ENCODE measurements around the gene CKB. TPM values are rescaled to one million over a fixed set of nuclear protein-coding genes. Genes with fewer than 3 reads are reported as not detected.

CKB gene
- total RNA-seq, 2 experiments from 2014 or later = 0.82 to 3.0 TPM

GRCh38 chr14:103523575-103523954 is 935 bp upstream of the CKB start:
- CTCF ChIA-PET (ENCODE audit: unreplicated experiment) = no interaction called here

GRCh38 chr14:103521951-103522563 is 573 bp downstream of the CKB start:
- TF ChIP-seq EZH2phosphoT487 (IDR thresholded peaks at IDR 0.05; ENCODE audit: borderline replicate concordance, low read depth, low read length) (no peak), CTCF (conservative IDR thresholded peaks at IDR 0.05; ENCODE audit: low read length) (no peak)

More at GRCh38 chr14:103523575-103523954, 935 bp upstream of the CKB start:
- Histone ChIP-seq H3K4me1 (ENCODE audit: insufficient read depth, low read length, poor library complexity, severe bottlenecking) (peaks cover 33% of the 10 kb centered on the region), H3K9me3 (ENCODE audit: low read length) (no peaks in the 10 kb centered on the region), H4K20me1 (ENCODE audit: insufficient read depth, low read length) (no peaks in the 10 kb centered on the region; the same call in 1 of the 2 replicates), H3K36me3 (ENCODE audit: insufficient read depth, low read length) (no peaks in the 10 kb centered on the region), H3K4me3 (ENCODE audit: low read depth, low read length, poor library complexity, severe bottlenecking) (no peak overlapping the region), H3K4me2 (ENCODE audit: low read length) (no peak overlapping the region), H3K79me2 (ENCODE audit: insufficient read depth, low read depth, low read length) (peaks cover 2% of the 10 kb centered on the region; the same call in 1 of the 2 replicates), H3K9me2 (ENCODE audit: insufficient read depth, low read length) (no peaks in the 10 kb centered on the region), H3K27ac (ENCODE audit: low read depth, low read length, poor library complexity, severe bottlenecking) (no peak overlapping the region), H2AFZ (ENCODE audit: low read length) (no peak overlapping the region)
- intact Hi-C loops (cut with micrococcal nuclease; ENCODE audit: unreplicated experiment) = no loop called here
- DNase-seq (ENCODE audit: low spot score) = no peak
- TF ChIP-seq EZH2phosphoT487 (IDR thresholded peaks at IDR 0.05; ENCODE audit: borderline replicate concordance, low read depth, low read length) (no peak), CTCF (conservative IDR thresholded peaks at IDR 0.05; ENCODE audit: low read length) (no peak)
- POLR2A ChIA-PET = no interaction called here
- BruUV-seq (replicated peaks) = no TSS peak

GRCh38 chr14:103521438-103521950 is 1.1 kb downstream of the CKB start:
- intact Hi-C loops (cut with micrococcal nuclease; ENCODE audit: unreplicated experiment) = no loop called here
- peaks cover 17% of the 10 kb centered on the region for H3K4me1 ChIP-seq (ENCODE audit: insufficient read depth, low read length, poor library complexity, severe bottlenecking)
- H2AFZ ChIP-seq (ENCODE audit: low read length) = no peak overlapping the region
- no peaks in the 10 kb centered on the region for H3K9me3 ChIP-seq (ENCODE audit: low read length)
- no peaks in the 10 kb centered on the region for H3K36me3 ChIP-seq (ENCODE audit: insufficient read depth, low read length)
- H3K9me2 ChIP-seq (ENCODE audit: insufficient read depth, low read length) = no peaks in the 10 kb centered on the region
- no peak for DNase-seq (ENCODE audit: low spot score)
- H3K27ac ChIP-seq (ENCODE audit: low read depth, low read length, poor library complexity, severe bottlenecking) = no peak overlapping the region
- ChIA-PET POLR2A (no interaction called here), CTCF (ENCODE audit: unreplicated experiment) (interaction anchor here (0.5 to 0.6 kb wide), 2 partner anchors 29 to 153 kb away, joined by 3 read pairs; no protein-coding TSS in a partner anchor)
- H3K4me2 ChIP-seq (ENCODE audit: low read length) = peak overlapping the region; percentile 62
- no peaks in the 10 kb centered on the region; the same call in 1 of the 2 replicates for H4K20me1 ChIP-seq (ENCODE audit: insufficient read depth, low read length)
- no TSS peak for BruUV-seq (replicated peaks)
- no peak for TF ChIP-seq CTCF (conservative IDR thresholded peaks at IDR 0.05; ENCODE audit: low read length)
- no peak for TF ChIP-seq EZH2phosphoT487 (IDR thresholded peaks at IDR 0.05; ENCODE audit: borderline replicate concordance, low read depth, low read length)
- H3K4me3 ChIP-seq (ENCODE audit: low read depth, low read length, poor library complexity, severe bottlenecking) = peak overlapping the region; percentile 52
- H3K79me2 ChIP-seq (ENCODE audit: insufficient read depth, low read depth, low read length) = no peaks in the 10 kb centered on the region

More at GRCh38 chr14:103521951-103522563, 573 bp downstream of the CKB start:
- Histone ChIP-seq H3K27ac (ENCODE audit: low read depth, low read length, poor library complexity, severe bottlenecking) (no peak overlapping the region), H2AFZ (ENCODE audit: low read length) (no peak overlapping the region), H3K9me3 (ENCODE audit: low read length) (no peaks in the 10 kb centered on the region), H3K4me3 (ENCODE audit: low read depth, low read length, poor library complexity, severe bottlenecking) (peak overlapping the region; percentile 52), H3K79me2 (ENCODE audit: insufficient read depth, low read depth, low read length) (no peaks in the 10 kb centered on the region), H3K4me2 (ENCODE audit: low read length) (peak overlapping the region; percentile 62), H4K20me1 (ENCODE audit: insufficient read depth, low read length) (no peaks in the 10 kb centered on the region; the same call in 1 of the 2 replicates), H3K36me3 (ENCODE audit: insufficient read depth, low read length) (no peaks in the 10 kb centered on the region), H3K4me1 (ENCODE audit: insufficient read depth, low read length, poor library complexity, severe bottlenecking) (peaks cover 18% of the 10 kb centered on the region), H3K9me2 (ENCODE audit: insufficient read depth, low read length) (no peaks in the 10 kb centered on the region)
- BruUV-seq (replicated peaks) = no TSS peak
- ChIA-PET POLR2A (no interaction called here), CTCF (ENCODE audit: unreplicated experiment) (no interaction called here)
- no peak for DNase-seq (ENCODE audit: low spot score)
- intact Hi-C loops (cut with micrococcal nuclease; ENCODE audit: unreplicated experiment) = no loop called here

Data from OCI-LY7 (cell line).